ENCODE measurements around the gene SLC26A4. TPM values are rescaled to one million over a fixed set of nuclear protein-coding genes. Genes with fewer than 3 reads are reported as not detected.

SLC26A4 gene
- total RNA-seq, 2 donors from 2014 or later: 1.0 to 3.4 TPM

- no peaks in the 10 kb centered on the region for H3K36me3 ChIP-seq
- WGBS: 82% methylated on average over 4 of the region's 4 CpGs
- TF ChIP-seq POLR2AphosphoS5 (IDR thresholded peaks at IDR 0.05) (no peak), CTCF (IDR thresholded peaks at IDR 0.05) (no peak), POLR2A (IDR thresholded peaks at IDR 0.05) (no peak)
- no peaks in the 10 kb centered on the region for H3K4me1 ChIP-seq (replicated peaks)
- intact Hi-C loops (cut with DNase I): no loop called here
- no peaks in the 10 kb centered on the region for H3K27me3 ChIP-seq (replicated peaks; ENCODE audit: insufficient read depth)
- H3K4me3 ChIP-seq: no peak overlapping the region
- no peak for DNase-seq (ENCODE audit: low spot score)
- H3K27ac ChIP-seq: no peak overlapping the region
- no peaks in the 10 kb centered on the region for H3K9me3 ChIP-seq
Observed at GRCh38 chr7:107668296-107668695, 7.7 kb downstream of the SLC26A4 start.

DNA sequence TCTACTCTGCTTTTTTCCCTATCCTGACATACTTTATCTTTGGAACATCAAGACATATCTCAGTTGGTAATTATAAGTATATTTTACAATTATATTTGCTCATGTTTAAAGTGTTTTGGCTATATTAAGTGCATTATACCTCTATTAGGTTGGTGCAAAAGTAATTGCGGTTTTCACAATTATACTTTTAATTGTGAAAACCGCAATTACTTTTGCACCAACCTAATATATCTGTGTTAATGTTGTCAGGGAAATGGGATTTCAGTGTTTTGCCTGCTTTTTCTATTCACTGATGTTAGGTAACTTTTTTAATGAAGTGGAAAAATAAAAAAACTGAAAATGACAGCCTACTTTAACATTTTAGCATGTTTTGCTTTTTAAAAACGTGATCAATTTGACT, 11.6 kb downstream of the SLC26A4 start:
- DNase-seq (ENCODE audit: low spot score): no peak
- TF ChIP-seq POLR2AphosphoS5 (IDR thresholded peaks at IDR 0.05) (no peak), POLR2A (IDR thresholded peaks at IDR 0.05) (no peak), CTCF (IDR thresholded peaks at IDR 0.05) (no peak)
- no peaks in the 10 kb centered on the region for H3K4me1 ChIP-seq (replicated peaks)
- H3K9me3 ChIP-seq: no peaks in the 10 kb centered on the region
- no peak overlapping the region for H3K4me3 ChIP-seq
- no peak overlapping the region for H3K27ac ChIP-seq
- intact Hi-C loops (cut with DNase I): no loop called here
- H3K27me3 ChIP-seq (replicated peaks; ENCODE audit: insufficient read depth): no peaks in the 10 kb centered on the region
- 94% methylated on average over 3 of the region's 3 CpGs for WGBS
- H3K36me3 ChIP-seq: no peaks in the 10 kb centered on the region

GRCh38 chr7:107676249-107676648, 15.6 kb downstream of the SLC26A4 start:
- TF ChIP-seq POLR2A (IDR thresholded peaks at IDR 0.05): no peak
- no peak for TF ChIP-seq CTCF (IDR thresholded peaks at IDR 0.05)
- TF ChIP-seq POLR2AphosphoS5 (IDR thresholded peaks at IDR 0.05): no peak
- H3K27me3 ChIP-seq (replicated peaks; ENCODE audit: insufficient read depth): no peaks in the 10 kb centered on the region
- H3K4me1 ChIP-seq (replicated peaks): no peaks in the 10 kb centered on the region
- WGBS: 76% methylated on average over 2 of the region's 2 CpGs
- no peak overlapping the region for H3K4me3 ChIP-seq
- intact Hi-C loops (cut with DNase I): no loop called here
- H3K27ac ChIP-seq: no peak overlapping the region
- H3K36me3 ChIP-seq: no peaks in the 10 kb centered on the region
- no peaks in the 10 kb centered on the region for H3K9me3 ChIP-seq
- DNase-seq (ENCODE audit: low spot score): no peak

- no peak for DNase-seq (ENCODE audit: low spot score)
- WGBS: 97% methylated on average over 1 of the region's 1 CpG
- intact Hi-C loops (cut with DNase I): no loop called here
- Histone ChIP-seq H3K27me3 (replicated peaks; ENCODE audit: insufficient read depth) (no peaks in the 10 kb centered on the region), H3K36me3 (no peaks in the 10 kb centered on the region), H3K4me1 (replicated peaks) (no peaks in the 10 kb centered on the region), H3K27ac (no peak overlapping the region), H3K4me3 (no peak overlapping the region), H3K9me3 (no peaks in the 10 kb centered on the region)
- no peak for TF ChIP-seq POLR2AphosphoS5 (IDR thresholded peaks at IDR 0.05)
- TF ChIP-seq CTCF (IDR thresholded peaks at IDR 0.05): no peak
- TF ChIP-seq POLR2A (IDR thresholded peaks at IDR 0.05): no peak
Observed at GRCh38 chr7:107678110-107678753, 17.6 kb downstream of the SLC26A4 start.

DNA sequence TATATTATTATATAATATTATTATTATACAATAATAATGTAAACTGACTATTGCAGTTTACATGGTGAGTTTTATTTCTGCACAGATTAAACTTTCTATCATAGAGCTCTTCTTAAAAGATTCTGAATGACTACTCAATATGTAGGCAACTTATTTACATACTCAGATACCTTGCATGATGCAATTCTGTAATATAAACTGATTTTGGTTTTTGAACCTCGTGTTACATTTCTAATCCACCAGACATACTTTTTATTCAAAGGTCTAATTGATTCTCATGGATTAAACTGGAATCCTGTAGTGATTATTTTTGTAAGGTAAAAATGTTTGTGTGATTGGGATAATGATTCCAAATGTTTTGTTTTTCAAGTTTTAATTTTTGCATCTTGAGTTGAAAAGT, 19.9 kb downstream of the SLC26A4 start:
- intact Hi-C loops (cut with DNase I): no loop called here
- TF ChIP-seq POLR2AphosphoS5 (IDR thresholded peaks at IDR 0.05) (no peak), CTCF (IDR thresholded peaks at IDR 0.05) (no peak), POLR2A (IDR thresholded peaks at IDR 0.05) (no peak)
- no peaks in the 10 kb centered on the region for H3K36me3 ChIP-seq
- no peaks in the 10 kb centered on the region for H3K27me3 ChIP-seq (replicated peaks; ENCODE audit: insufficient read depth)
- H3K4me1 ChIP-seq (replicated peaks): no peaks in the 10 kb centered on the region
- H3K4me3 ChIP-seq: no peak overlapping the region
- H3K9me3 ChIP-seq: no peaks in the 10 kb centered on the region
- 65% methylated on average over 1 of the region's 1 CpG for WGBS
- no peak overlapping the region for H3K27ac ChIP-seq
- no peak for DNase-seq (ENCODE audit: low spot score)
